Measurements from ENCODE around the gene PDZRN3. TPM values are rescaled to one million over a fixed set of nuclear protein-coding genes. Genes with fewer than 3 reads are reported as not detected.
A peak's percentile ranks its signal among the peaks of the same experiment; 100 is the strongest.

PDZRN3 gene
- total RNA-seq, 1 donor from 2014 or later, result 19.8 TPM

- H3K4me3 Mint-ChIP-seq (ENCODE audit: unreplicated experiment), result no peak overlapping the region
- H3K36me3 Mint-ChIP-seq (ENCODE audit: low read depth, unreplicated experiment), result no peaks in the 10 kb centered on the region
- TF ChIP-seq EZH2 (IDR thresholded peaks at IDR 0.05; ENCODE audit: insufficient read depth, low read length) (no peak), CTCF (IDR thresholded peaks at IDR 0.05; ENCODE audit: insufficient read depth, low read depth, low read length) (no peak)
- DNase-seq (ENCODE audit: low read depth), result peak; percentile 71
- Histone ChIP-seq H3K9ac (ENCODE audit: low read length) (no peak overlapping the region), H3K27ac (ENCODE audit: low read depth, low read length) (peak overlapping the region; percentile 36), H3K4me2 (ENCODE audit: low read length) (peak overlapping the region; percentile 13), H3K4me1 (ENCODE audit: insufficient read depth, low read length) (peaks cover 17% of the 10 kb centered on the region), H3K36me3 (ENCODE audit: insufficient read depth, low read length) (no peaks in the 10 kb centered on the region), H3K79me2 (ENCODE audit: insufficient read depth, low read length) (no peaks in the 10 kb centered on the region), H3K27me3 (ENCODE audit: insufficient read depth, low read length) (no peaks in the 10 kb centered on the region), H4K20me1 (ENCODE audit: insufficient read depth, low read length) (no peaks in the 10 kb centered on the region), H3K9me3 (ENCODE audit: insufficient read depth, low read depth, low read length) (no peaks in the 10 kb centered on the region), H3K4me3 (ENCODE audit: insufficient read depth, low read depth, low read length) (no peak overlapping the region), H2AFZ (ENCODE audit: low read depth, low read length) (no peak overlapping the region)
- no peaks in the 10 kb centered on the region for H3K9me3 Mint-ChIP-seq (ENCODE audit: unreplicated experiment)
- peak; percentile 89 for FAIRE-seq
- H3K27me3 Mint-ChIP-seq (ENCODE audit: low read depth, unreplicated experiment), result no peaks in the 10 kb centered on the region
- H3K4me1 Mint-ChIP-seq (ENCODE audit: low read depth, unreplicated experiment), result peaks cover 21% of the 10 kb centered on the region
- H3K27ac Mint-ChIP-seq (ENCODE audit: unreplicated experiment), result peak overlapping the region; percentile 23
Observed at GRCh38 chr3:73656241-73656890, 31.6 kb upstream of the PDZRN3 start.

- Histone ChIP-seq H2AFZ (ENCODE audit: low read depth, low read length) (no peak overlapping the region), H3K4me3 (ENCODE audit: insufficient read depth, low read depth, low read length) (no peak overlapping the region), H3K4me1 (ENCODE audit: insufficient read depth, low read length) (peaks cover 17% of the 10 kb centered on the region), H3K36me3 (ENCODE audit: insufficient read depth, low read length) (no peaks in the 10 kb centered on the region), H3K27me3 (ENCODE audit: insufficient read depth, low read length) (no peaks in the 10 kb centered on the region), H3K4me2 (ENCODE audit: low read length) (no peak overlapping the region), H3K9me3 (ENCODE audit: insufficient read depth, low read depth, low read length) (no peaks in the 10 kb centered on the region), H3K79me2 (ENCODE audit: insufficient read depth, low read length) (no peaks in the 10 kb centered on the region), H3K27ac (ENCODE audit: low read depth, low read length) (no peak overlapping the region), H3K9ac (ENCODE audit: low read length) (no peak overlapping the region), H4K20me1 (ENCODE audit: insufficient read depth, low read length) (no peaks in the 10 kb centered on the region)
- peaks cover 19% of the 10 kb centered on the region for H3K4me1 Mint-ChIP-seq (ENCODE audit: low read depth, unreplicated experiment)
- no peaks in the 10 kb centered on the region for H3K36me3 Mint-ChIP-seq (ENCODE audit: low read depth, unreplicated experiment)
- H3K4me3 Mint-ChIP-seq (ENCODE audit: unreplicated experiment), result no peak overlapping the region
- no peaks in the 10 kb centered on the region for H3K9me3 Mint-ChIP-seq (ENCODE audit: unreplicated experiment)
- FAIRE-seq, result no peak
- H3K27ac Mint-ChIP-seq (ENCODE audit: unreplicated experiment), result no peak overlapping the region
- no peak for TF ChIP-seq EZH2 (IDR thresholded peaks at IDR 0.05; ENCODE audit: insufficient read depth, low read length)
- TF ChIP-seq CTCF (IDR thresholded peaks at IDR 0.05; ENCODE audit: insufficient read depth, low read depth, low read length), result no peak
- no peak for DNase-seq (ENCODE audit: low read depth)
- H3K27me3 Mint-ChIP-seq (ENCODE audit: low read depth, unreplicated experiment), result no peaks in the 10 kb centered on the region
Observed at GRCh38 chr3:73655197-73655596, 30.5 kb upstream of the PDZRN3 start.

GRCh38 chr3:73653877-73654276 lies 29.1 kb upstream of the PDZRN3 start:
- Mint-ChIP-seq H3K27ac (ENCODE audit: unreplicated experiment) (no peak overlapping the region), H3K4me3 (ENCODE audit: unreplicated experiment) (no peak overlapping the region), H3K27me3 (ENCODE audit: low read depth, unreplicated experiment) (no peaks in the 10 kb centered on the region), H3K4me1 (ENCODE audit: low read depth, unreplicated experiment) (peaks cover 15% of the 10 kb centered on the region), H3K9me3 (ENCODE audit: unreplicated experiment) (no peaks in the 10 kb centered on the region), H3K36me3 (ENCODE audit: low read depth, unreplicated experiment) (no peaks in the 10 kb centered on the region)
- H2AFZ ChIP-seq (ENCODE audit: low read depth, low read length), result no peak overlapping the region
- H3K36me3 ChIP-seq (ENCODE audit: insufficient read depth, low read length), result no peaks in the 10 kb centered on the region
- no peak overlapping the region for H3K4me2 ChIP-seq (ENCODE audit: low read length)
- no peaks in the 10 kb centered on the region for H3K79me2 ChIP-seq (ENCODE audit: insufficient read depth, low read length)
- peaks cover 17% of the 10 kb centered on the region for H3K4me1 ChIP-seq (ENCODE audit: insufficient read depth, low read length)
- no peaks in the 10 kb centered on the region for H3K9me3 ChIP-seq (ENCODE audit: insufficient read depth, low read depth, low read length)
- DNase-seq (ENCODE audit: low read depth) (peak; percentile 20), FAIRE-seq (peak; percentile 87)
- no peak for TF ChIP-seq CTCF (IDR thresholded peaks at IDR 0.05; ENCODE audit: insufficient read depth, low read depth, low read length)
- no peak for TF ChIP-seq EZH2 (IDR thresholded peaks at IDR 0.05; ENCODE audit: insufficient read depth, low read length)
- H3K4me3 ChIP-seq (ENCODE audit: insufficient read depth, low read depth, low read length), result no peak overlapping the region
- H3K27me3 ChIP-seq (ENCODE audit: insufficient read depth, low read length), result no peaks in the 10 kb centered on the region
- no peaks in the 10 kb centered on the region for H4K20me1 ChIP-seq (ENCODE audit: insufficient read depth, low read length)
- H3K27ac ChIP-seq (ENCODE audit: low read depth, low read length), result no peak overlapping the region
- H3K9ac ChIP-seq (ENCODE audit: low read length), result no peak overlapping the region

Measured in astrocyte (in vitro differentiated cells and primary cell).